Adrenal gland (tissue), 12 donors: ENCODE measurements around the gene SNTB2. TPM values are rescaled to one million over a fixed set of nuclear protein-coding genes. Genes with fewer than 3 reads are reported as not detected.
"Not testable (repeated sequence)": the region's sequence is repeated elsewhere in the genome, so short reads cannot be mapped to it uniquely, and the experiment has no call there.

Experiments used
- DNase-seq, 7 donors: peaks; one replicate each; pipeline ENCODE4 v3.0.0-alpha.2; 2019 to 2020
- H3K27ac ChIP-seq, 5 donors: fragments of 200-600 bp; sonication (generic) in 4 of 5; 1 replicate in 3 of 5; 2 replicates in 2 of 5; pipeline versions ENCODE4 v1.5.1 to v1.8.0; 2016 to 2020; ENCODE audit warnings: mild to moderate bottlenecking in 1 of 5
- H3K27me3 ChIP-seq: fragments of 200-600 bp; 2 replicates; pipeline ENCODE4 v1.8.0; 2021
- H3K36me3 ChIP-seq, 2 donors: fragments of 200-600 bp; replicated peaks in 1 of 2; 1 replicate in 1 of 2; 2 replicates in 1 of 2; pipeline versions ENCODE4 v1.5.1 to v1.8.0; 2018 to 2022
- H3K4me1 ChIP-seq, 2 donors: fragments of 200-600 bp; replicated peaks in 1 of 2; 1 replicate in 1 of 2; 2 replicates in 1 of 2; pipeline versions ENCODE4 v1.5.1 to v1.8.0; 2018 to 2021
- H3K4me3 ChIP-seq, 4 donors: fragments of 200-600 bp; sonication (generic) in 3 of 4; one replicate each; pipeline ENCODE4 v1.5.1; 2016 to 2018
- H3K9me3 ChIP-seq, 3 donors: fragments of 200-600 bp; sonication (generic) in 1 of 3; replicated peaks in 1 of 3; 1 replicate in 2 of 3; 2 replicates in 1 of 3; pipeline versions ENCODE4 v1.5.1 to v1.8.0; 2016 to 2021
- POLR2A ChIP-seq, 2 donors: fragments of 450-650 bp; IDR thresholded peaks; one replicate each; pipeline ENCODE4 v1.6.1; 2017; ENCODE audit warnings: antibody characterized with exemption in 2 of 2, mild to moderate bottlenecking in 2 of 2, moderate library complexity in 1 of 2
- WGBS, 4 donors: extraction: QIAGEN DNeasy Blood & Tissue Kit in 2 of 4; methylation state at CpG; one replicate each; pipeline versions ENCODE4 v1.1.5 to v1.1.7; 2013 to 2017; 5-methylcytosine and 5-hydroxymethylcytosine counted together
- intact Hi-C, 2 donors: fragments of 100-400 bp; cut with DNase I; formaldehyde crosslinking; loops; one replicate each; pipeline versions ENCODE4 v1.14.1 to v1.15.0; 2022 to 2023
- polyA plus RNA-seq, 3 donors: library from polyadenylated mRNA; stranded (reverse); fragments of 200-250 nt in 2 of 3; fragments of 350-450 nt in 1 of 3; fragmentation: Illumina TruSeq in 1 of 3; extraction: RNeasy Lipid Tissue Mini Kit (QIAGEN cat#74804) in 1 of 3; gene quantifications; one replicate each; pipeline ENCODE4 v1.2.3, GENCODE V29; 2013 to 2014
- total RNA-seq, 9 donors: library from RNA; depleted of rRNA in 4 of 9; stranded (reverse); fragments of >200 nt in 4 of 9; fragments of 120-200 nt in 1 of 9; fragmentation: NEBNext Ultra II Directional in 1 of 9; extraction: Animal tissue kit (Norgen Biotek cat#: 25700) in 1 of 9; gene quantifications; one replicate each; pipeline versions ENCODE4 v1.1.0 to v1.2.4, GENCODE V29; 2013 to 2023
- TF ChIP-seq, protein P1 (sequence below), 6 experiments: fragments of 450-650 bp in 4 of 6; fragments of 200-600 bp in 2 of 6; sonication (generic) in 1 of 6; IDR thresholded peaks; 1 replicate in 5 of 6; 2 replicates in 1 of 6; pipeline versions ENCODE4 v1.5.1 to v1.8.0; 2016 to 2021; ENCODE audit warnings: antibody characterized with exemption in 6 of 6, mild to moderate bottlenecking in 2 of 6, moderate library complexity in 1 of 6
- donor health status: healthy with polysubstance abuse.
- donor health status: Bipolar disorder and iron deficiency.
- donor health status: DM: yes; HTN: yes; CAD: no.
- donor health status: DM: no; HTN: no; CAD: no.
- donor health status: DM: no; HTN: no; CAD: no.
- donor health status: DM: yes; HTN: yes; CAD: no.

Gene SNTB2
- total and polyA plus RNA-seq, 12 donors: 3.6 to 52.7 (median 32.9) TPM

DNA sequence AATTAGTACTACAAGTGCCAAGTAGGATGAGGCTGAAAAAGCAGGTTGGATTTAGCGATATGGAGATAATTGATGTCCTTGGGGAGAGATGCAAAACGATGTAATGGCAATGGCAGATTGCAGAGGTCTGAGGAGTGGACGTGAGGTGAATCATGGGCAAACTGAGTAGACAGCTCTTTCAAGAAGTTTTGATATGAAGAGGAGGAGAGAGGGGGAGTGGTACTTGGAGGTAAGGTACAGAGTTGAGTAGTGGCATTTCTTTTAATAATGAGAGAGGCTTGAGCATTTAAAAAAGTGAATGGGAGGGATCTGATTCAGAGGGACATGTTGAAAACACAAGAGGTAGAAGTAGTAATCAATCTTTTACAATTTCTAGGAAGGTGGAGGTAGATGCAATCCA is 106.4 kb downstream of the SNTB2 start:
- H3K4me3 ChIP-seq: no peak overlapping the region
- TF ChIP-seq, protein P1, sequence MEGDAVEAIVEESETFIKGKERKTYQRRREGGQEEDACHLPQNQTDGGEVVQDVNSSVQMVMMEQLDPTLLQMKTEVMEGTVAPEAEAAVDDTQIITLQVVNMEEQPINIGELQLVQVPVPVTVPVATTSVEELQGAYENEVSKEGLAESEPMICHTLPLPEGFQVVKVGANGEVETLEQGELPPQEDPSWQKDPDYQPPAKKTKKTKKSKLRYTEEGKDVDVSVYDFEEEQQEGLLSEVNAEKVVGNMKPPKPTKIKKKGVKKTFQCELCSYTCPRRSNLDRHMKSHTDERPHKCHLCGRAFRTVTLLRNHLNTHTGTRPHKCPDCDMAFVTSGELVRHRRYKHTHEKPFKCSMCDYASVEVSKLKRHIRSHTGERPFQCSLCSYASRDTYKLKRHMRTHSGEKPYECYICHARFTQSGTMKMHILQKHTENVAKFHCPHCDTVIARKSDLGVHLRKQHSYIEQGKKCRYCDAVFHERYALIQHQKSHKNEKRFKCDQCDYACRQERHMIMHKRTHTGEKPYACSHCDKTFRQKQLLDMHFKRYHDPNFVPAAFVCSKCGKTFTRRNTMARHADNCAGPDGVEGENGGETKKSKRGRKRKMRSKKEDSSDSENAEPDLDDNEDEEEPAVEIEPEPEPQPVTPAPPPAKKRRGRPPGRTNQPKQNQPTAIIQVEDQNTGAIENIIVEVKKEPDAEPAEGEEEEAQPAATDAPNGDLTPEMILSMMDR (IDR thresholded peaks at IDR 0.05): no peak
- DNase-seq: no peak
- H3K27me3 ChIP-seq: no peaks in the 10 kb centered on the region
- intact Hi-C loops: loop anchor here in 1 of 2 donors (10.0 kb wide), 1 partner anchor 139 kb away; no protein-coding TSS in a partner anchor
- no peaks in the 10 kb centered on the region for H3K9me3 ChIP-seq
- no peaks in the 10 kb centered on the region for H3K4me1 ChIP-seq
- no peak overlapping the region for H3K27ac ChIP-seq
- H3K36me3 ChIP-seq: no peaks in the 10 kb centered on the region
- WGBS, 4 donors: 32 to 45% (median 39%) methylated on average over 3 of the region's 3 CpGs

DNA sequence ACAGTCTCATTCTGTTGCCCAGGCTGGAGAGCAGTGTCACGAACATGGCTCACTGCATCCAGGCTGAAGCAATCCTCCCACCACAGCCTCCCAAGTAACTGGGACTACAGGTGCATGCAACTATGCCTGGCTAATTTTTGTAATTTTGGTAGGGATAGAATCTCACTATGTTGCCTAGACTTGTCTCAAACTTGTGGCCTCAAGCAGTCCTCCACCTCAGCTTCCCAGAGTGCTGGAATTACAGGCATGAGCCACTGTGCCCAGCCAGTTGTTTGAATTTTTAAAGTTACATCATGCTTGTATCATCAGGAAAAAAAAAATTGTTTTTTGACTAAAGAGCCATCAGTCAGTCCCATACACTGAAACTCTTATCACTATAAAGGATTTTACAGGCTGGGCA is 107.1 kb downstream of the SNTB2 start:
- no peak for DNase-seq
- Histone ChIP-seq H3K27me3 (no peaks in the 10 kb centered on the region), H3K4me1 (no peaks in the 10 kb centered on the region), H3K27ac (no peak overlapping the region), H3K4me3 (no peak overlapping the region), H3K36me3 (no peaks in the 10 kb centered on the region), H3K9me3 (no peaks in the 10 kb centered on the region)
- intact Hi-C loops: loop anchor here in 1 of 2 donors (10.0 kb wide), 1 partner anchor 139 kb away; no protein-coding TSS in a partner anchor
- 92 to 100% (median 96%) methylated on average over 1 of the region's 1 CpG for WGBS, 4 donors
- TF ChIP-seq POLR2A (IDR thresholded peaks at IDR 0.05): no peak
- TF ChIP-seq, protein P1 (IDR thresholded peaks at IDR 0.05): no peak

DNA sequence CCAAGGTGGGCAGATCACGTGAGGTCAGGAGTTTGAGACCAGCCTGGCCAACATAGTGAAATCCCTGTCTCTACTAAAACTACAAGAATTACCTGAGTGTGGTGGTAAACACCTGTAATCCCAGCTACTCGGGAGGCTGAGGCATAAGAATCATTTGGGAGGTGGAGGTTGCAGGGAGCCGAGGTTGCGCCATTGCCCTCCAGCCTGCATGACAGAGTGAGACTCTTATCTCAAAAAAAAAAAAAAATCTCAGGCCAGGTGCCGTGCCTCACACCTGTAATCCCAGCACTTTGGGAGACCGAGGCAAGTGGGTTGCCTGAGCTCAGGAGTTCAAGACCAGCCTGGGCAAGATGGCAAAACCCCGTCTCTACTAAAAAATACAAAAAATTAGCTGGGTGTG is 109.8 kb downstream of the SNTB2 start:
- not testable (repeated sequence) for H3K9me3 ChIP-seq, DNase-seq, H3K4me3 ChIP-seq, H3K27ac ChIP-seq, H3K27me3 ChIP-seq, H3K4me1 ChIP-seq
- peaks cover 0 to 21% of the 10 kb centered on the region in 2 donors for H3K36me3 ChIP-seq
- 95 to 98% (median 97%) methylated on average over 7 of the region's 7 CpGs for WGBS, 4 donors
- intact Hi-C loops: loop anchor here in 1 of 2 donors (10.0 kb wide), 1 partner anchor 142 kb away; no protein-coding TSS in a partner anchor

DNA sequence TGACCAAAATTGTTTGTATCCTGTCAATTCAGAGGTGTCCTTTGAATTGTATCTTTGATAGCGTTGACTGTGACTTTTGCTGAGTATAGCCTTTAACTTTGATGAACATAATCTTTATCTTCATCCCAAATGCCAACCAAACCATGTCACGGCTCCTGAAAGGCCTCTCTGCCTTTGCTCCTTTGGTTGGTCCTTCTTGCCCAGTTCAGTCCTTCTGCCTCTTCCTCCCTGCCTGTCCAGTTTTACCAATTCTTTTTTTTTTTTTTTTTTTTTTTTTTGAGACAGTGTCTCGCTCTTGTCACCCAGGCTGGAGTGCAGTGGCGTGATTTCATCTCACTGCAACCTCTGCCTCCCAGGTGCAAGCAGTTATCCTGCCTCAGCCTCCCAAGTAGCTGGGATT is 111.3 kb downstream of the SNTB2 start:
- DNase-seq: no peak
- Histone ChIP-seq H3K27ac (no peak overlapping the region), H3K4me3 (no peak overlapping the region), H3K9me3 (no peaks in the 10 kb centered on the region), H3K27me3 (no peaks in the 10 kb centered on the region), H3K4me1 (no peaks in the 10 kb centered on the region), H3K36me3 (peaks cover 0 to 21% of the 10 kb centered on the region in 2 donors)
- intact Hi-C loops: loop anchor here in 1 of 2 donors (10.0 kb wide), 1 partner anchor 143 kb away; no protein-coding TSS in a partner anchor
- TF ChIP-seq, protein P1 (IDR thresholded peaks at IDR 0.05): no peak
- TF ChIP-seq POLR2A (IDR thresholded peaks at IDR 0.05): no peak
- 93 to 100% (median 99%) methylated on average over 4 of the region's 4 CpGs for WGBS, 4 donors

DNA sequence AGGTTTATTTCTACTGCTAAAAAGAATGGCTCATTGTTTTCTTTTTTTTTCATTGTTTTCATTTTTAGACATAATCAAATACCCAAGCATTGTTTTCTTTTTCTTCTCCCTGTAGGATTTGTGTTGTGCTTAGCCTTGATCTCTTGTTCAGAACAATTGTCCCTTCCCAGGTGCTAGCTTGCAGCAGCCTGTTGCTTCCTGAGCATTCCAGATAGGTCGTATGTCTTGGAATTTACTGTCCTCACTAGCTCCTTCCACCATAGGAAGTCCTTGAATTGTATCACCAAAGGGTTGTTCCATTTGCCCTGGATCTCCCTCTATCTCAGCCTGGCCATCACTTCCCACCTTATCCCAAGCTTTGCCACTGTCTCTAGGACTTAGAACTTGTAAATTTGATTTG is 114.2 kb downstream of the SNTB2 start:
- intact Hi-C loops: no loop called here
- TF ChIP-seq POLR2A (IDR thresholded peaks at IDR 0.05): no peak
- TF ChIP-seq, protein P1 (IDR thresholded peaks at IDR 0.05): no peak
- H3K9me3 ChIP-seq: no peaks in the 10 kb centered on the region
- DNase-seq: no peak
- no peaks in the 10 kb centered on the region for H3K27me3 ChIP-seq
- H3K4me3 ChIP-seq: no peak overlapping the region
- no peak overlapping the region for H3K27ac ChIP-seq
- H3K4me1 ChIP-seq: no peaks in the 10 kb centered on the region
- 63 to 71% (median 63%) methylated on average over 1 of the region's 1 CpG for WGBS, 4 donors
- H3K36me3 ChIP-seq: peaks cover 0 to 21% of the 10 kb centered on the region in 2 donors
